Suprapubic skin (tissue), 4 donors: ENCODE results near the gene KIAA1671.

ENCODE experiments used
- CTCF ChIP-seq, 2 donors: fragments of 200-600 bp in 1 of 2; fragments of 450-650 bp in 1 of 2; sonication (generic) in 1 of 2; IDR thresholded peaks; one replicate each; pipeline ENCODE4 v1.5.1; 2016 to 2019; ENCODE audit warnings: antibody characterized with exemption in 2 of 2, mild to moderate bottlenecking in 1 of 2, moderate library complexity in 1 of 2
- EP300 ChIP-seq: sonication (generic); formaldehyde crosslinking; IDR thresholded peaks from one replicate; pipeline ENCODE4 v1.6.1; 2017; ENCODE audit warnings: antibody characterized with exemption
- POLR2A ChIP-seq, 2 donors: fragments of 450-650 bp; IDR thresholded peaks; one replicate each; pipeline ENCODE4 v1.6.1; 2017; ENCODE audit warnings: antibody characterized with exemption in 2 of 2, mild to moderate bottlenecking in 2 of 2, moderate library complexity in 2 of 2
- POLR2AphosphoS5 ChIP-seq, 3 donors: sonication (generic); formaldehyde crosslinking; IDR thresholded peaks; one replicate each; pipeline ENCODE4 v1.6.1; 2017; ENCODE audit warnings: antibody characterized with exemption in 3 of 3

- TF ChIP-seq CTCF (IDR thresholded peaks at IDR 0.05): no peak
- TF ChIP-seq POLR2AphosphoS5 (IDR thresholded peaks at IDR 0.05): no peak
- no peak for TF ChIP-seq EP300
- no peak for TF ChIP-seq POLR2A (IDR thresholded peaks at IDR 0.05)
Measured at GRCh38 chr22:25221790-25222189, 269.3 kb downstream of the KIAA1671 start.
